ENCODE results near the gene IL1RN.

The IL1RN gene

GRCh38 chr2:113127646-113128570 lies 510 bp downstream of the IL1RN start:
- no peak for TF ChIP-seq POLR2A (IDR thresholded peaks at IDR 0.05; ENCODE audit: low read depth, low read length)
- FAIRE-seq (no peak), DNase-seq (ENCODE audit: insufficient read length, low spot score) (no peak)

- FAIRE-seq = no peak
- DNase-seq (ENCODE audit: insufficient read length, low spot score) = no peak
- no peak for TF ChIP-seq POLR2A (IDR thresholded peaks at IDR 0.05; ENCODE audit: low read depth, low read length)
Measured at GRCh38 chr2:113129519-113130078, 2.2 kb downstream of the IL1RN start.

GRCh38 chr2:113131352-113132185 lies 4.2 kb downstream of the IL1RN start:
- no peak for FAIRE-seq

GRCh38 chr2:113132414-113133021 lies 5.1 kb downstream of the IL1RN start:
- no peak for DNase-seq (ENCODE audit: insufficient read length, low spot score)
- FAIRE-seq = no peak
- TF ChIP-seq POLR2A (IDR thresholded peaks at IDR 0.05; ENCODE audit: low read depth, low read length) = no peak

More at GRCh38 chr2:113131352-113132185, 4.2 kb downstream of the IL1RN start:
- DNase-seq (ENCODE audit: insufficient read length, low spot score) = no peak
- no peak for TF ChIP-seq POLR2A (IDR thresholded peaks at IDR 0.05; ENCODE audit: low read depth, low read length)

GRCh38 chr2:113133704-113134598 lies 6.6 kb downstream of the IL1RN start:
- DNase-seq (ENCODE audit: insufficient read length, low spot score) (no peak), FAIRE-seq (no peak)
- no peak for TF ChIP-seq POLR2A (IDR thresholded peaks at IDR 0.05; ENCODE audit: low read depth, low read length)

- FAIRE-seq (no peak), DNase-seq (ENCODE audit: insufficient read length, low spot score) (no peak)
- TF ChIP-seq POLR2A (IDR thresholded peaks at IDR 0.05; ENCODE audit: low read depth, low read length) = no peak
Measured at GRCh38 chr2:113134717-113135116, 7.3 kb downstream of the IL1RN start.

- FAIRE-seq = no peak
- DNase-seq (ENCODE audit: insufficient read length, low spot score) = no peak
- TF ChIP-seq POLR2A (IDR thresholded peaks at IDR 0.05; ENCODE audit: low read depth, low read length) = no peak
Measured at GRCh38 chr2:113135317-113135716, 7.9 kb downstream of the IL1RN start.

GRCh38 chr2:113136828-113137775 lies 9.7 kb downstream of the IL1RN start:
- no peak for TF ChIP-seq POLR2A (IDR thresholded peaks at IDR 0.05; ENCODE audit: low read depth, low read length)
- FAIRE-seq (no peak), DNase-seq (ENCODE audit: insufficient read length, low spot score) (peak; percentile 29)

- no peak for TF ChIP-seq POLR2A (IDR thresholded peaks at IDR 0.05; ENCODE audit: low read depth, low read length)
- FAIRE-seq (no peak), DNase-seq (ENCODE audit: insufficient read length, low spot score) (no peak)
Measured at GRCh38 chr2:113137827-113138226, 10.4 kb downstream of the IL1RN start.

GRCh38 chr2:113138428-113139322 lies 11.3 kb downstream of the IL1RN start:
- DNase-seq (ENCODE audit: insufficient read length, low spot score) (peak; percentile 56), FAIRE-seq (peak; percentile 55)
- TF ChIP-seq POLR2A (IDR thresholded peaks at IDR 0.05; ENCODE audit: low read depth, low read length) = no peak

GRCh38 chr2:113141451-113141850 lies 14.1 kb downstream of the IL1RN start:
- FAIRE-seq (no peak), DNase-seq (ENCODE audit: insufficient read length, low spot score) (no peak)
- TF ChIP-seq POLR2A (IDR thresholded peaks at IDR 0.05; ENCODE audit: low read depth, low read length) = no peak

All from H54 (cell line).